Activated CD4-positive, alpha-beta T cell treated with anti-CD3 and anti-CD28 coated beads, Interleukin-2, amount 10 ng/mL, durations not matched to agents 7 days and 5 days (primary cell): Measurements from ENCODE around the gene LIM2. TPM values are rescaled to one million over a fixed set of nuclear protein-coding genes. Genes with fewer than 3 reads are reported as not detected.

Experiments used
- CTCF ChIA-PET: fragments of 350-600 bp; sonication (Branson Sonifier 250); formaldehyde crosslinking; loops from one replicate; lab custom pipeline; 2021; ENCODE audit warnings: antibody characterized with exemption; lab: Charles Lee
- POLR2A ChIA-PET: fragments of 350-600 bp; sonication (Branson Sonifier 250); formaldehyde crosslinking; loops from one replicate; lab custom pipeline; 2021; ENCODE audit warnings: antibody characterized with exemption; lab: Charles Lee
- DNase-seq: peaks from one replicate; pipeline ENCODE4 v3.0.0-alpha.2; 2020
- H3K27ac Mint-ChIP-seq: one replicate; pipeline ENCODE4 v1.8.0; 2021; ENCODE audit warnings: mild to moderate bottlenecking, moderate library complexity, mixed read lengths
- H3K27me3 Mint-ChIP-seq: one replicate; pipeline ENCODE4 v1.8.0; 2021; ENCODE audit warnings: mixed read lengths
- H3K36me3 Mint-ChIP-seq: one replicate; pipeline ENCODE4 v1.8.0; 2021; ENCODE audit warnings: low read depth, mixed read lengths
- H3K4me1 Mint-ChIP-seq: one replicate; pipeline ENCODE4 v1.8.0; 2021; ENCODE audit warnings: mixed read lengths
- H3K4me3 Mint-ChIP-seq: one replicate; pipeline ENCODE4 v1.8.0; 2021; ENCODE audit warnings: mild to moderate bottlenecking, moderate library complexity, mixed read lengths
- H3K9me3 Mint-ChIP-seq: one replicate; pipeline ENCODE4 v1.8.0; 2021; ENCODE audit warnings: mixed read lengths
- total RNA-seq, 2 experiments: library from RNA; stranded (reverse); gene quantifications; one replicate each; pipeline ENCODE4 v1.2.3, GENCODE V29; 2021

LIM2 gene
- total RNA-seq, 2 experiments from 2014 or later: not detected

DNA sequence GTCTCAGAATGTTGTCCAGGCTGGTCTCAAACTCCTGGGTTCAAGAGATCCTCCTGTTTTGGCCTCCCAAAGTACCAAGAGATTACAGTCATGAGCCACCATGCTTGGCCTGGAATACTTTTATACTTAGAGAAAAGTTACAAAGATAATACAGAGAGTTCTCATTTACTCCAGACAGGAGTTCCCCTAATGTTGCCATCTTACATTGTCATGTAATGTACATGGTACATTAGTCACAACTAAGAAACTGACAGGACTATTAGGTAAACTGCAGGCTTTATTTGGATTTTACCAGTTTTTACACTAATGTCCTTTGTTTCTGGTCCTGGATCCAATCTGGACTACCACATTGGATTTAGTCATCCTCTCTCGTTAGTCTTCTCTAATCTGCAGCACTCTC, 4.9 kb upstream of the LIM2 start:
- peak overlapping the region; percentile 60 for H3K27ac Mint-ChIP-seq
- no peak for DNase-seq
- POLR2A ChIA-PET: no interaction called here
- H3K4me1 Mint-ChIP-seq: peaks cover 45% of the 10 kb centered on the region
- no peaks in the 10 kb centered on the region for H3K9me3 Mint-ChIP-seq
- CTCF ChIA-PET: interaction anchor here (0.9 to 3.9 kb wide), 3 partner anchors 13 to 28 kb away, joined by 3 to 13 read pairs (median 6); no protein-coding TSS in a partner anchor
- H3K27me3 Mint-ChIP-seq: no peaks in the 10 kb centered on the region
- H3K4me3 Mint-ChIP-seq: peak overlapping the region; percentile 12
- H3K36me3 Mint-ChIP-seq: no peaks in the 10 kb centered on the region

GRCh38 chr19:51391073-51391611, 3.4 kb upstream of the LIM2 start:
- no peak overlapping the region for H3K4me3 Mint-ChIP-seq
- POLR2A ChIA-PET: no interaction called here
- no peaks in the 10 kb centered on the region for H3K36me3 Mint-ChIP-seq
- CTCF ChIA-PET: interaction anchor here (0.7 to 2.0 kb wide), 3 partner anchors 30 to 270 kb away, joined by 3 to 4 read pairs (median 3); no protein-coding TSS in a partner anchor
- H3K9me3 Mint-ChIP-seq: no peaks in the 10 kb centered on the region
- no peak for DNase-seq
- H3K27me3 Mint-ChIP-seq: no peaks in the 10 kb centered on the region
- H3K4me1 Mint-ChIP-seq: peaks cover 43% of the 10 kb centered on the region
- H3K27ac Mint-ChIP-seq: peak overlapping the region; percentile 79

DNA sequence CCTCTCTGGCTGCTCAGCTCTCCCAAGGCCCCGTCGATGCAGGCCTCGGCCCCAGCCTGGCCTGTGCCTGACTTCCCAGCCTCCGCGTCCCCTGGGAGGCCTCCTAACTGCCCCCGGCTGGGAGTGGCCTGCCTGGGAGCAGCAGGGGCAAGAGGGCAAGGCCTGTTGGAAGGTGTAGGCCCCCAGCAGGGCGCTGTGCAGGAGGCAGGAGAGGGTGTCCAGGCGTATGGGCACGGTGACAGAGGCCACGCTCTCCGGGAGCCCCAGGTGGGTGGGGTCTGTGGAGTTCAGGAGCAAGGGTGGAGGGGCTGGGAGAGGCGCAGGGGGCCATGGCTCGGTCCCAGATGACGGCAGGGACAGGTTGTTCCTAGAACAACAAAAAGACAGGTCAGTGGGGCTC, 1.4 kb upstream of the LIM2 start:
- Mint-ChIP-seq H3K9me3 (no peaks in the 10 kb centered on the region), H3K4me3 (no peak overlapping the region), H3K36me3 (no peaks in the 10 kb centered on the region), H3K27ac (no peak overlapping the region), H3K27me3 (no peaks in the 10 kb centered on the region), H3K4me1 (peaks cover 26% of the 10 kb centered on the region)
- ChIA-PET POLR2A (no interaction called here), CTCF (interaction anchor here (0.7 to 2.0 kb wide), 2 partner anchors 50 to 136 kb away, joined by 3 to 4 read pairs; no protein-coding TSS in a partner anchor)
- no peak for DNase-seq

GRCh38 chr19:51386882-51387520, 773 bp downstream of the LIM2 start:
- Mint-ChIP-seq H3K4me3 (no peak overlapping the region), H3K4me1 (peaks cover 15% of the 10 kb centered on the region), H3K9me3 (no peaks in the 10 kb centered on the region), H3K36me3 (no peaks in the 10 kb centered on the region), H3K27ac (peak overlapping the region; percentile 33), H3K27me3 (no peaks in the 10 kb centered on the region)
- ChIA-PET CTCF (interaction anchor here (2.1 kb wide), 1 partner anchor 9 kb away, joined by 14 read pairs; no protein-coding TSS in a partner anchor), POLR2A (no interaction called here)
- no peak for DNase-seq

GRCh38 chr19:51382004-51382403, 5.8 kb downstream of the LIM2 start:
- POLR2A ChIA-PET: no interaction called here
- H3K4me1 Mint-ChIP-seq: peaks cover 27% of the 10 kb centered on the region
- H3K27me3 Mint-ChIP-seq: no peaks in the 10 kb centered on the region
- H3K4me3 Mint-ChIP-seq: no peak overlapping the region
- H3K9me3 Mint-ChIP-seq: peaks cover 5% of the 10 kb centered on the region
- no peak for DNase-seq
- H3K27ac Mint-ChIP-seq: no peak overlapping the region
- H3K36me3 Mint-ChIP-seq: no peaks in the 10 kb centered on the region
- CTCF ChIA-PET: interaction anchor here (1.1 kb wide), 1 partner anchor 9 kb away, joined by 6 read pairs; the partner anchor contains the start of gene NKG7

- CTCF ChIA-PET: no interaction called here
Observed at GRCh38 chr19:51380379-51380778, 7.4 kb downstream of the LIM2 start.

DNA sequence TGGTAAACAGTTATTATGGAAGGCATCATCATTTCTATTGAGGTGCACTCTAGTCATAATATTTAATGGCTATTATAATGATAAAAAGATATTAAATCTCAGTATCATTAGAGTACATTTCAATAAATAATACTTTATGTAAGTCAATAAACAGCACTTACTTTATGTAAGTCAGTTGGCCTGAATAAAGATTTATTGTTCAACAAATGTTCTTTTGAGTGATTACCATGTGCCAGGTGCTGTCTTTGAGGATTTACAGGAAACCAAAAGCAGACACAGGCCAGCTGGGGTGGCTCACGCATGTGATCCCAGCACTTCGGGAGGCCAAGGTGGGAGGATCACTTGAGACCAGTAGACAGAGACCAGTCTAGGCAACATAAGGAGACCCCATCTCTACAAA, 10.4 kb downstream of the LIM2 start:
- peaks cover 6% of the 10 kb centered on the region for H3K36me3 Mint-ChIP-seq
- peaks cover 9% of the 10 kb centered on the region for H3K9me3 Mint-ChIP-seq
- H3K4me3 Mint-ChIP-seq: no peak overlapping the region
- H3K27ac Mint-ChIP-seq: no peak overlapping the region
- peaks cover 69% of the 10 kb centered on the region for H3K4me1 Mint-ChIP-seq
- ChIA-PET POLR2A (no interaction called here), CTCF (interaction anchor here (2.6 kb wide), 1 partner anchor 10 kb away, joined by 14 read pairs; the partner anchor contains the start of gene LIM2)
- no peak for DNase-seq
- no peaks in the 10 kb centered on the region for H3K27me3 Mint-ChIP-seq

More at GRCh38 chr19:51380379-51380778, 7.4 kb downstream of the LIM2 start:
- Mint-ChIP-seq H3K27me3 (no peaks in the 10 kb centered on the region), H3K4me1 (peaks cover 39% of the 10 kb centered on the region), H3K27ac (peak overlapping the region; percentile 36), H3K4me3 (no peak overlapping the region), H3K9me3 (peaks cover 5% of the 10 kb centered on the region), H3K36me3 (no peaks in the 10 kb centered on the region)
- POLR2A ChIA-PET: no interaction called here
- no peak for DNase-seq

GRCh38 chr19:51375504-51376221, 12.1 kb downstream of the LIM2 start:
- H3K27me3 Mint-ChIP-seq: no peaks in the 10 kb centered on the region
- peaks cover 6% of the 10 kb centered on the region for H3K36me3 Mint-ChIP-seq
- DNase-seq: peak; percentile 48
- peak overlapping the region; percentile 54 for H3K4me3 Mint-ChIP-seq
- CTCF ChIA-PET: no interaction called here
- peaks cover 78% of the 10 kb centered on the region for H3K4me1 Mint-ChIP-seq
- peaks cover 4% of the 10 kb centered on the region for H3K9me3 Mint-ChIP-seq
- POLR2A ChIA-PET: no interaction called here
- H3K27ac Mint-ChIP-seq: peak overlapping the region; percentile 85

- H3K36me3 Mint-ChIP-seq: peaks cover 9% of the 10 kb centered on the region
- H3K9me3 Mint-ChIP-seq: peaks cover 4% of the 10 kb centered on the region
- no peaks in the 10 kb centered on the region for H3K27me3 Mint-ChIP-seq
- H3K27ac Mint-ChIP-seq: peak within 1 kb of the TSS; percentile 95
- peak; percentile 71 for DNase-seq
- CTCF ChIA-PET: interaction anchor here (1.1 to 1.9 kb wide), 3 partner anchors 8 to 33 kb away, joined by 3 to 6 read pairs (median 4); no protein-coding TSS in a partner anchor
- POLR2A ChIA-PET: interaction anchor here (1.0 kb wide), 2 partner anchors 21 to 55 kb away, joined by 3 read pairs; no protein-coding TSS in a partner anchor
- H3K4me3 Mint-ChIP-seq: peak within 1 kb of the TSS; percentile 69
- H3K4me1 Mint-ChIP-seq: peaks cover 79% of the 10 kb centered on the region
Observed at GRCh38 chr19:51372649-51373504, 14.9 kb downstream of the LIM2 start, which contains the start of gene NKG7. Gene NKG7 (minus strand): TSS chr19:51372654. CDS start chr19:51372535, 119 bp downstream.

DNA sequence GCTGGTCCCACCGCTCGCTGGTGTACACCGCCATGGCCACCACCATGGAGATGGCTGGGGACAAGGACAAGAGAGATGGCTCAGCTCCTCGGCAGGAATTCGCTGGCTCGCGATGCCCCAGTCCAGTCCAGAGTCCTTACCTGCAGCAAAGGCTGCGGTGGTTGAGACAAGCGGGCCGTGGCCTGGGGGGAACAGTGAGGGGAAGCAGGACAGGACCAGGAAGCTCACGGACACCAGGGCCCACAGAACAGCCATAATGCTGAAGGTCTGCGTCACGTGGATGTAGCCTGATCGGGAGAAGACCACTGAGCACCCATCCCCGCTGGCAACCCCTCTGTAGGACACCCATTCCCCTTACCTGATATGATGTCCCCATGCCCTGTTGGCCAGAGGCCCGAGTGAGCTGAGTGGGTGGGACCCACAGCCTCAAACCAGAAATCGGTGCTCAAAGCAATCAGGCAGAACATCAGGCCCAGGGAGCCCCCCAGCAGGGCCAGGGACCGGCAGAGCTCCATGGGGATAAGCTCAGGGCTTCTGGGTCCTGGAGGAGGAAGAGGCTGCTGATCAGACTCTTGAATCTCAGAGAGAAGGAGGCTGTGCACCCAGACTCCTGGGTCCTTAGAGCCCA, 15.6 kb downstream of the LIM2 start:
- H3K4me3 Mint-ChIP-seq: peak overlapping the region; percentile 69
- CTCF ChIA-PET: interaction anchor here (1.1 to 1.9 kb wide), 3 partner anchors 9 to 34 kb away, joined by 3 to 6 read pairs (median 4); no protein-coding TSS in a partner anchor
- POLR2A ChIA-PET: no interaction called here

DNA sequence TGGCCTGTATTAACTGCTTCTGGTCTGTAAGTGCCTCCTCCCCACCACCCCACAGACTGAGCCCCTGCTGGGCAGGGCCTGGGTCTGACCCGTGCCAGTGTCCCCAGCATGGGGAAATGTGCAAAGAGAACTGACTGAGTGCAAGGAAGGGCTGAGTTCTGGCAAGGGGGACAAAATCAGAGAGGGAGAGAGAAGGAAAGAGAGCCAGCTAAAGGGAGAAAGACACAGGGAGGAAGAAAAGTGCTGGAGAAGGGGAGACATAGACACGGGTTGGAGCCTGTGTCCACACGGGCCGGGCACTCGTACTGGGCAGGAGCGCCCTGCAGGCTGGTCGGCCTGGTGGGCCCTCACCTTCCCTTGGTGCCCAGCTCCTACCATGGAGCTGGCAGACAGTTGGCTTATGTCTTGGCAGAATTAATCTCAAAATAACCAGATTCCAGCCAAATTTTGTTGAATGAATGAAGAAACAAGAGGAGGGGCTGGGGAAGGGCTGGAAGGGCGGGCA, 16.5 kb downstream of the LIM2 start:
- POLR2A ChIA-PET: no interaction called here
- CTCF ChIA-PET: interaction anchor here (0.6 to 1.3 kb wide), 2 partner anchors 32 to 66 kb away, joined by 3 read pairs; no protein-coding TSS in a partner anchor

More for the DNA sequence above, 15.6 kb downstream of the LIM2 start:
- peak overlapping the region; percentile 95 for H3K27ac Mint-ChIP-seq
- H3K9me3 Mint-ChIP-seq: peaks cover 4% of the 10 kb centered on the region
- no peak for DNase-seq
- peaks cover 85% of the 10 kb centered on the region for H3K4me1 Mint-ChIP-seq
- H3K36me3 Mint-ChIP-seq: peaks cover 9% of the 10 kb centered on the region
- H3K27me3 Mint-ChIP-seq: no peaks in the 10 kb centered on the region

More for the DNA sequence above, 16.5 kb downstream of the LIM2 start:
- H3K27me3 Mint-ChIP-seq: no peaks in the 10 kb centered on the region
- peak overlapping the region; percentile 69 for H3K4me3 Mint-ChIP-seq
- no peak for DNase-seq
- peaks cover 4% of the 10 kb centered on the region for H3K9me3 Mint-ChIP-seq
- peaks cover 9% of the 10 kb centered on the region for H3K36me3 Mint-ChIP-seq
- peak overlapping the region; percentile 95 for H3K27ac Mint-ChIP-seq
- H3K4me1 Mint-ChIP-seq: peaks cover 84% of the 10 kb centered on the region
